Measurements from ENCODE around the gene ADAM19.

The ADAM19 gene

DNA sequence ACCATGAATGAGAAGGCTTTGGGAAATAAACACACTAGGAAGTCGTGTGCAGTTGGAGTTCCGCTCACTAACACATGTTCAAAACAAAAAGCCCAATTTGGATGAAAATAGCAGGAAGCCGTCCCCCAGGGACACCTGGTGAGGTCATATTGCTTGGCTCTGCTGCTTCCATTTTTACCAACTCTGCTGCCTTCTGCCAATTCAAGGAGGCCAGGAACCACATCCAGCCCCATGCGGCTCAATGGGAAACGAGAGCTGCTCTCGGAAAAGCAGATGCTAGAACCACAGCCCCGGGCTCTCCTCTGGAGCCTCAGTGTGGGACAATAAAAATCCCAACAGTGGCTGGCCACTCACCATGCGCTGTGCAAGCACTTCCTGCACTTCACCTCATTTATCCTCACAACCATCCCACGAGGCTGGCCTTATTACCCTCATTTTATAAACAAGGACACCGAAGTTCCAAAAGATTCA lies 13.4 kb downstream of the ADAM19 start:
- DNase-seq: peak; percentile 65

GRCh38 chr5:157561110-157561509 lies 14.5 kb downstream of the ADAM19 start:
- DNase-seq: no peak

DNA sequence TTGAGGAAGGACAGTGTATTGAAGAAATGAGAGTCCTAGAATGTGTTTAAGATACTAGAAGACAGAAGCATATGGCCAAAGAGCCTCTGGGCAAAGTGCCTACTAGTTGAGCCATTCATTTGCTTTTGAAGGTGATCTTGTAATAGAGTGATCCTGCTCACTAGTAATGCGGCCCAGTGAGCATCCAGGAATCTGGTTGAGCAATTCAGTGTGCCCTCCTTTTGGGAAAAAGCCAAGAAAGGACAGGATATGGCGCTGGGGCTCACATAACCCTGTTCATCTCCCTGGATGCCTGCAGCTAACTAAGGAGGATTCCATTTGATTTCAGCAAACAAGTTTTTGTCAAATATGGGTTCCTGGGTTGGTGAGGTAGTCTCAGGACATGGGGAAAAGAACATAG lies 16.3 kb downstream of the ADAM19 start:
- no peak for DNase-seq

DNA sequence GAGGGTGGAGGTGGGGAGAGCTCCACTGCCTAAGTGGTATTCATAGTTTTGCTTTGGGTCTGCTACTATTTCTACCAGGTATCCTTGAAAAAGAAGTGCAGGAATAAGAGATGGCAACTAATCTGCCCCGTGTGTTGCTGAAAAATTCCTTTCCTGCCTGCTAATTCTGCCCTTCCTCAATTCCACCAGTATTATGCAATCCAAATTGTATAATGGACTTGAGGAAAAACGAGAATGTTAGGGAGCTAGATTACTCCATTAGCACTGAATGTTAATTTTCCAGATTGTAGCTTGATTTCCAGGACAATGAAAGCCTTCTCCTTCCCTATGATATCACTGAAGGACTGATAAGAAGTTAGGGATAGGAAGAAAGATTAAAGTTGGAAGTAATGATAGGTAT lies 16.9 kb downstream of the ADAM19 start:
- no peak for DNase-seq

DNA sequence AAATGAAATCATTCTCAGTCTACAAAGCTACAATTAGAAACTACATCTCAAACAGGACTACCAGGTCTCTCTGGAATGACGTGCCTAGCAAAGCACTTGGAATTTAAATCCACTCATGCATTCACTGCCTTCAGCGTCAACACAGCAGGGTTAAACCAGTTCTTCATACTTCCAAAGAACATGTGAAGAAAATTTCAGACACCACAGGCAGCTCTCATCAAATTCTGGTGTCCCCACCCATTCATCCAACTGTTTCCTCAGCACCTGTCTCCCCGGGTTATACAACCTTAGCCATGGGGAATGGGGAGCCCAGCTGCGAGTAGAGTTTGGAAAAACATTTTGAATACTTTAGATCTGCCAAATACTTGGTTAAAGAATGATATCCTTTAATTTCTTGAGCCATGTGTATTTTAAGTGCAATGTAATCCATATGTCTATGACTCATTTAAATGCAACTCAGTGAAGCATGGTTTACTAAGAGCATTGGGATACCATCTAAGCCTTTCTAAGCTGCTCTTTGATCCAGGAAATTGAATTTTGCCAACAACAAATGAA lies 17.5 kb downstream of the ADAM19 start:
- DNase-seq: no peak

- DNase-seq: no peak
These were observed 18.8 kb downstream of the ADAM19 start for GRCh38 chr5:157556615-157557418.

DNA sequence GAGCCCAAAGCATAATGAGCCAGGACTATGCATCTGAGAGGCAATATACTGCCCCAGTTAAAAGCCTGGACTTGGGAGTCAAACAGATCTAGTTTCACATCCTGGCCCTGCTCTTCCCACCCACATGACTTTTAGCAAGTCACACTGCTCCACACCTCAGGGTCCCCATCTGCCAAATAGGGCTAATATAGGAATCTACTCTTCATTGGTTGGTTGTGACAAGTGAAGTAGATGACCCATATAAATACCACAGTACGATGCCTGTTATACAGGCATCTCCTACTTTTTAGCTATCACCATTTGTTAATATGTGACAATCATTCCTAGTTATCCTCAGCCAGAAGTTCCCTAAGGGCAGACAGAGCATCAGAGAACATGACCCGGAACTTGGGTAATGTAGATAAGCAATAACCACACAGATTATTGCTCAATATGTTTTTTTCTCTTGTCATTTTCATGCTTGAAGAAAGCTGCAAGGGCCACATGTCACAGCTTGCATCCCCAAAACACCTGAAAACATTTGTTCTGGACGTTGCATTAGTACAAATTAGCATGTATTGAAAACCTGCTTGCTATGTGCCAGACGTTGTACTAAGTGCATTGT lies 20.4 kb downstream of the ADAM19 start:
- peak; percentile 33 for DNase-seq

DNA sequence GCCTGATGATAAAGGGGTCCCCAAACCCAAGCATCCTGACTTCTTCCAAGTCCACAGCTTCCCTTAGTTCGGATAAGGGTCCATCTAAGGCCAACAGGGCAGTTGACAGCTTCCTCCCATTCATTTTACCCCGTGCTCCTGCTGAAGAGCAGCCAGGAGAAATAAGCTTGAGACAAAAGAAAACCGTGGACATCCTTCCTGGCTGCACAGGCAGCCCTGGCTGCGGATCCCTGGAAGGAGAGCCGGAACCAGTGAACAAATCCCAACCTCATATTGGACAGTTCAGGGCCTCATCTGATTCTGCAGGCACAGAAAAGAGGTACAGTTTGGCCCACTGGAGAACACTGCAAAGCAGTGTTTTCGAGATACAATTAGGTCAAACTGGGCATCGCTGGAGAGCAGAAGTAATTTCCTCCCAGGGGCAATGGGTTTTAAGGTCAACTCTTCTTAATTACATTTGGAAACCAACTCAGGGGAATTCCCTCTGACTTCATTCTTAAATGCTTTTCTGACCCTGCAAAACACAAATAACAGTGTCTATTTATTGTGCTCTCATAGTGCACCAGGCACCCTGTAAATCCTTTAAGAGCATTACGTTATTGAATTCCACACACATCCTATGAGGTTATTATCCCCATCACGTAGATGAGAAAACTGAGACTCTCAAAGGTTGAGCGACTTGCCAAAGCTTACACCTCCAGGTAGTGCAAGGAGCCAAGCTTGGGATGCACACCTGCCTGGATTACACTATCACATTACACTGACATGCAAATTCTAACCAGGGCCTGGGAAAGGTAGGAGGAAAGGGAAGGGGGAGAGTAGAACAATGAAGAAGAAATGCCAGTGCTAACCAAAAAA lies 21.2 kb downstream of the ADAM19 start:
- DNase-seq: no peak

- DNase-seq: no peak
These were observed 22.9 kb downstream of the ADAM19 start for GRCh38 chr5:157552650-157553049.

DNA sequence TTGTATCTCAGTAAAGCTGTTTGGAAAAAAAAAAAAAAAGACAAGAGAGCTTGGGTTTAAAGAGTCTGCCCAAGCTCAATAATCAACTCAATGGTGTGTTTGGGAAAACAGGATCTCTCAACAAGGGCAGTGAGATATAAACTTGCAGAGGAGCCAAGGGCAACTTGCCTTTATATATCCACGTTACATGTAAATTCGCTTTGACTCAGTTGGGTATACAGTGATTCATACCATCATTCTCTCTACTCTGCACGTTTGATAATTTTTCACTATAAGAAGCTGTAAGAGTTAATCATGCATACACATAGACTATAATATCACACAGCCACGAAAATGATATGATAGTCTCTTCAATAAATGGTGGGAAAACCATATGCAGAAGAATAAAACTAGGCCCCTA lies 24.9 kb downstream of the ADAM19 start:
- DNase-seq: no peak

- DNase-seq: no peak
These were observed 25.5 kb downstream of the ADAM19 start for GRCh38 chr5:157549954-157550549.

DNA sequence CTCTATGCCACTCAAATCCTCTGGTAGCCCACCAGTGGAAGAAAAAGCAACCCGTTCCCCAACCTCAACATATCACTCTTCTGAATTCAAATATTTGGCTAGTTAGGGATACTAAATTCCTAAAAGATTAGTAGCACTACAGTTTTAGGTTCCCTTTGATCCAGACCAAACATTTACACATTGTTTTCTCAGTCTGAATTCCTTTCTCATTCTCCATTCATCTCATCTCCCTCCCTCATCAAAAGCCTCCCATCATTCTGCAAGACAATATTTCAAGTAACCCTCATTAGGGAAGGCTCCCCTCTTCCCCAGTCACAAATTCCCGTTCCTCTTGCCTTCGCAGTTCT lies 26.3 kb downstream of the ADAM19 start:
- no peak for DNase-seq

- DNase-seq: no peak
These were observed 26.9 kb downstream of the ADAM19 start for GRCh38 chr5:157548513-157549282.

DNA sequence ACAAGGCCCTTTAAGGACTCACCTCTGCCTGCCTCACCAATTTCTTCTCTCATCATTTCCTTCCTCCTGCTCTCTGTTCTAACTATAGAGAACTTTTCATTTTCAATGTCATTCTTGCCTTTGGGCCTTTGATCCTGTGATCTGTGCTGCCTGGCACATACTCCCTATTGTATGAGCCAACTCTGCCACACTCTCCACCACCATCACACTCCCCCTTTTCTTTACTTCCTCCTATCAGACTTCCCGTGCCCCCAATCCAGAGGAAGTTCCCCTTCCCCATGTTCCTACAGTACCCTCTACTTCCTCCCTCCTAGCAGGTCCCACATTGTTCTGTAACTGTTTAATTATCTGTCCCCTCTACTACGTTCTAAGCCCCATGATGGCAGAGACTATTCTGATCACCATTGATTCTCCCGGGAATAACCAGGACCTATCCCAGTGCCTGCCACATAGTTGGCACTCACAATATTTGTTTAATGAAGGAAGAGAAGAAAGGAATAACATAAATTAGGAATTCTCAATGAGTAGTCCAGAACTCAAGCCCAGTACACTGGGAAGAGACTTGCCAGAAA lies 27.5 kb downstream of the ADAM19 start:
- DNase-seq: no peak

DNA sequence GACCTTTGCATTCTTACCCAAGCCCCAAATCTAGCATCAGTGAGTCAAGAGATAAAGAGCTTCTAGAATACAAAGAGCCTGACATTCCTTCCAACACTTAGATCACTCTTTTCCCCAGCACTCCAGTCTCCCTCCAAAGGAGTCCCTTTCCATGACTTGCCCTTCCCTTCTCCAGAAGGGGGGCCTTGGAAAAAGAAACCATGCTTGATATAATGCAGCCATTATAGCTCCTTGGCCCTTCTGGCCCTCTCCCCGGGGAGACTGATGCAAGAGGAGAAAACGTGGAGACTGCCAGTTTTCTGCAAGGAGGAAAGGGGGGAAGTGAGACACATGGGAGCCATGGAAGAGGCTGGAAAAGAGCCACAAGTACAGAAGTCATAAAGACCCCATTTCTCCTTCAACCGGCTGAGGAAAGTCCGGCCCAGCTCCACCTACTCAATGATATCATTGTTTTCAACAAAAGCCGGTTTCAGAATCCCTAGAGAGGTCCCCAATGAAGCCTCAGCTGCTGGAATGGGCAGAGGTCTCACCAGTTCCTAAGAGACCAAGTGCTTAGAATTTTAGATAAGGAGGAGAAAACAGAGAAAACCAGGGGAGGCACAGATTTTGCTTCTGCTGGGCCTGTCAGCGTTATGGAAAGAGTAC lies 29.0 kb downstream of the ADAM19 start:
- DNase-seq: no peak

GRCh38 chr5:157545610-157546310 lies 29.8 kb downstream of the ADAM19 start:
- DNase-seq: no peak

GRCh38 chr5:157544623-157544989 lies 31.0 kb downstream of the ADAM19 start:
- DNase-seq: no peak

- no peak for DNase-seq
These were observed 31.6 kb downstream of the ADAM19 start for GRCh38 chr5:157543825-157544622.

DNA sequence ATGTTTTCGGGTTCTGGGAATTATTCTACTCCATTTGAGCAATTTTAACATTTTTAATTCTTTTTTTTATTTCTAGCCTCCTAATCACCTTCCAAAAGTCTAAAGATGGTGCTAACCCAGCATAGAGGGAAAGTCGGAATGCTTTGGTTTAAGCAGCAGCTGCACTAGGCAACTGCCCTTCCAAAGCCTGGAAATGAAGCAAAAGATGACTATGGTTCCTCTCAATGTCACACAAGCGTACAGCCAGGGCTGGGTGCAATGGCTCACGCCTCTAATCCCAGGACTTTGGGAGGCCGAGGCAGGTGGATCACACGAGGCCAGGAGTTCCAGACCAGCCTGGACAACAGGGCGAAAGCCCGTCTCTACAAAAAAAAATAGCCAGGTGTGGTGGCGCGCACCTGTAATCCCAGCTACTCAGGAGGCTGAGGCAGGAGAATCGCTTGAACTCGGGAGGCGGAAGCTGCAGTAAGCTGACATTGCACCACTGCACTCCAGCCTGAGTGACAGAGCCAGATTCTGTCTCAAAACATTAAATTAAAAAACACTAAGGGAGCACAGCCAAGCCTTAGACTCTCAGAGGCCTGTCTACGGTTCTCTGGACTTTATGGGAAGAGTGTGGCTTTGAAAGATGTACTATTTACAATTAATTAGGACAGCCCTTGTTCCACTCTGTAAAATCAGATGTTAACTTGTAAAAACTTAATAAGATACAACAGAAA lies 33.1 kb downstream of the ADAM19 start:
- no peak for DNase-seq
